Measurements from ENCODE around the gene ZNF646. TPM values are rescaled to one million over a fixed set of nuclear protein-coding genes. Genes with fewer than 3 reads are reported as not detected.
A peak's percentile ranks its signal among the peaks of the same experiment; 100 is the strongest.

The ZNF646 gene
- polyA plus RNA-seq, 3 donors = 0.46 to 6.5 (median 3.0) TPM

DNA sequence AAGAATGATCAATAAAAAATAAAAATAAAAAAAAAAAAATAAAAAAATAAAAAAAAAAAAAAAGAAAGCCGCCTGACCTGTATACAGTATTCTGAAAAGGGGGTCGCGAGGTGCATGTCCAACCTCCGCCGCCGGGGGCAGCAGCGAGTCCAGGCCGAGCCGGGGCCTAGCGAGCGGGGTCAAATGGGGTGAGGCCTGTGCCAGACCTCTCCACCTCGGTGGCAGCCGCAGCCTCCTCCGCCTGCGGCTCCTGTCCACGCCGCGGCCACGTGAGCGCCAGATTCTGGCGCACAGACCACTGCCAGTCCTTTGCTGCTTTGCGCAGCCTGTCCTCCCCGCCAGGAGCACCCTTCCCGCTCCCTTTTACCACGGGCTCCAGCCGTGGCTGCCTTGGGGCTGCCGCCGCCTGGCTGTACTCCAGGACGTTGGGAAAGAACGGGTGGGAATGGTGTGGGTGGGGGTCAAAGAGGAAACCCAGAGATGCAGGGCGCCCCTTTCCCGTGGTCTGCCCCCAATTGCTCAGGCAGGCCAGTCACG, 31.5 kb downstream of the ZNF646 start:
- Histone ChIP-seq H3K36me3 (replicated peaks in 1 of 2; ENCODE audit: control insufficient read depth in 1 of 2, insufficient read depth in 2 of 2, low read length in 2 of 2) (peaks cover 14 to 16% of the 10 kb centered on the region in 2 donors), H3K9ac (ENCODE audit: insufficient read depth, low read length, poor library complexity, severe bottlenecking) (peak overlapping the region; percentile 32), H3K27me3 (ENCODE audit: control insufficient read depth in 2 of 2, insufficient read depth in 2 of 2, low read length in 2 of 2) (no peaks in the 10 kb centered on the region), H3K4me3 (replicated peaks in 1 of 3; ENCODE audit: low read depth in 2 of 3, low read length in 3 of 3) (peak overlapping the region in 2 of 3 experiments; percentile 18 to 57), H3K9me3 (replicated peaks in 1 of 2; ENCODE audit: control insufficient read depth in 1 of 2, insufficient read depth in 1 of 2, low read length in 2 of 2) (no peaks in the 10 kb centered on the region), H3K27ac (ENCODE audit: low read depth in 1 of 2, low read length in 2 of 2) (no peak overlapping the region), H3K4me2 (replicated peaks; ENCODE audit: extremely low read depth, low read length, poor library complexity, severe bottlenecking) (peak overlapping the region; percentile 69), H4K20me1 (ENCODE audit: insufficient read depth, low read length) (peaks cover 8% of the 10 kb centered on the region), H2AFZ (ENCODE audit: insufficient read depth, low read depth, low read length, poor library complexity, severe bottlenecking) (peak overlapping the region; percentile 85), H3K4me1 (ENCODE audit: control insufficient read depth in 1 of 2, insufficient read depth in 2 of 2, low read length in 2 of 2) (peaks cover 26 to 37% of the 10 kb centered on the region in 2 donors), H3K79me2 (ENCODE audit: insufficient read depth, low read length) (peaks cover 26% of the 10 kb centered on the region)
- WGBS (ENCODE audit: insufficient coverage) = under 1% methylated on average over 25 of the region's 33 CpGs
- Mint-ChIP-seq H3K36me3 (peaks cover 14% of the 10 kb centered on the region in 2 donors), H3K4me1 (peaks cover 22% of the 10 kb centered on the region), H3K27ac (peak overlapping the region in 6 of 7 donors; percentile 75 to 87 (median 84)), H3K27me3 (ENCODE audit: low read depth in 3 of 3) (peaks cover 0 to 2% (median 2%) of the 10 kb centered on the region in 3 donors), H3K9me3 (no peaks in the 10 kb centered on the region), H3K4me3 (peak overlapping the region; percentile 56 to 73)
- intact Hi-C loops (cut with micrococcal nuclease) = loop anchor here in 1 of 2 donors (2.0 kb wide), 1 partner anchor 37 kb away; no protein-coding TSS in a partner anchor
- TF ChIP-seq, protein P1, sequence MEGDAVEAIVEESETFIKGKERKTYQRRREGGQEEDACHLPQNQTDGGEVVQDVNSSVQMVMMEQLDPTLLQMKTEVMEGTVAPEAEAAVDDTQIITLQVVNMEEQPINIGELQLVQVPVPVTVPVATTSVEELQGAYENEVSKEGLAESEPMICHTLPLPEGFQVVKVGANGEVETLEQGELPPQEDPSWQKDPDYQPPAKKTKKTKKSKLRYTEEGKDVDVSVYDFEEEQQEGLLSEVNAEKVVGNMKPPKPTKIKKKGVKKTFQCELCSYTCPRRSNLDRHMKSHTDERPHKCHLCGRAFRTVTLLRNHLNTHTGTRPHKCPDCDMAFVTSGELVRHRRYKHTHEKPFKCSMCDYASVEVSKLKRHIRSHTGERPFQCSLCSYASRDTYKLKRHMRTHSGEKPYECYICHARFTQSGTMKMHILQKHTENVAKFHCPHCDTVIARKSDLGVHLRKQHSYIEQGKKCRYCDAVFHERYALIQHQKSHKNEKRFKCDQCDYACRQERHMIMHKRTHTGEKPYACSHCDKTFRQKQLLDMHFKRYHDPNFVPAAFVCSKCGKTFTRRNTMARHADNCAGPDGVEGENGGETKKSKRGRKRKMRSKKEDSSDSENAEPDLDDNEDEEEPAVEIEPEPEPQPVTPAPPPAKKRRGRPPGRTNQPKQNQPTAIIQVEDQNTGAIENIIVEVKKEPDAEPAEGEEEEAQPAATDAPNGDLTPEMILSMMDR (IDR thresholded peaks at IDR 0.05) = peak; percentile 81
- DNase-seq = peak; percentile 78 to 87 (median 82)

DNA sequence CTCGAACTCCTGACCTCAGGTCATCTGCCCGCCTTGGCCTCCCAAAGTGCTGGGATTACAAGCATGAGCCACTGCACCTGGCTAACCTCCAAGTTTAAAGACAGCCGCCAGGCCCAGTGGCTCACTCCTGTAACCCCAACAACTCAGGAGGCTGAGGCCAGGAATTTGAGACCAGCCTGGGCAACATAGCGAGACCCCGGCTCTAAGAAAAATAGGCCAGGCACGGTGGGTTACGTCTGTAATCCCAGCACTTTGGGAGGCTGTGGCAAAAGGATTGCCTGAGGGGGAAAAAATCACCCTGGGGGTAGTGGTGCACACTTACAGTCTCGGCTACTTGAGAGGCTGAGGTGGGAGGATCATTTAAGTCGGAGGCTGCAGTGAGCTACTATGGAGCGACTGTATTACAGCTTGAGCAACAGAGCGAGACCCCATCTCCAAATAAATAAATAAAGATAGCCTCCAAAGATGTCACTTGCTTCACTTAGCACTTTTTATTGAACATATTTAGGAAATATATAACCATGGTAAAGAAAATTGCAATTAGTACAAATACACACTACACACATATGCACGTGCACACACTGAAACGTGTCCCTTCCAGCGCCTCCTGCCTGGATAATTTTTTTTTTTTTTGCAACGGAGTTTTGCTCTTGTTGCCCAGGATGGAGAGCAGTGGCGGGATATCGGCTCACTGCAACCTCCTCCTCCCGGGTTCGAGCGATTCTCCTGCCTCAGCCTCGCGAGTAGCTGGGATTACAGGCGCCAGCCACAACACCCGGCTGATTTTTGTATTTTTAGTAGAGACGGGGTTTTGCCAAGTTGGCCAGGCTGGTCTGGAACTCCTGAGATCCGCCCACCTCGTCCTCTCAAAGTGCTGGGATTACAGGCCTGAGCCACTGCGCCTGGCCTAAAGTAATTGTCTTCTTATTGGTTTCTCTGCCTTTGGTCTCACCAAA, 32.6 kb downstream of the ZNF646 start:
- Histone ChIP-seq H3K36me3 (replicated peaks in 1 of 2; ENCODE audit: control insufficient read depth in 1 of 2, insufficient read depth in 2 of 2, low read length in 2 of 2) (peaks cover 25 to 26% of the 10 kb centered on the region in 2 donors), H3K4me1 (ENCODE audit: control insufficient read depth in 1 of 2, insufficient read depth in 2 of 2, low read length in 2 of 2) (peaks cover 30 to 43% of the 10 kb centered on the region in 2 donors), H2AFZ (ENCODE audit: insufficient read depth, low read depth, low read length, poor library complexity, severe bottlenecking) (no peak overlapping the region), H3K4me2 (replicated peaks; ENCODE audit: extremely low read depth, low read length, poor library complexity, severe bottlenecking) (no peak overlapping the region), H3K4me3 (replicated peaks in 1 of 3; ENCODE audit: low read depth in 2 of 3, low read length in 3 of 3) (no peak overlapping the region), H4K20me1 (ENCODE audit: insufficient read depth, low read length) (peaks cover 8% of the 10 kb centered on the region), H3K27me3 (ENCODE audit: control insufficient read depth in 2 of 2, insufficient read depth in 2 of 2, low read length in 2 of 2) (no peaks in the 10 kb centered on the region), H3K27ac (ENCODE audit: low read depth in 1 of 2, low read length in 2 of 2) (no peak overlapping the region), H3K9me3 (replicated peaks in 1 of 2; ENCODE audit: control insufficient read depth in 1 of 2, insufficient read depth in 1 of 2, low read length in 2 of 2) (no peaks in the 10 kb centered on the region), H3K9ac (ENCODE audit: insufficient read depth, low read length, poor library complexity, severe bottlenecking) (no peak overlapping the region), H3K79me2 (ENCODE audit: insufficient read depth, low read length) (peaks cover 37% of the 10 kb centered on the region)
- WGBS (ENCODE audit: insufficient coverage) = 96% methylated on average over 19 of the region's 28 CpGs
- peaks cover 25% of the 10 kb centered on the region in 2 donors for H3K36me3 Mint-ChIP-seq
- H3K9me3 Mint-ChIP-seq = no peaks in the 10 kb centered on the region
- TF ChIP-seq, protein P1 (IDR thresholded peaks at IDR 0.05) = no peak
- H3K27ac Mint-ChIP-seq = peak overlapping the region in 2 of 7 donors; percentile 77 to 90
- no peak for DNase-seq
- intact Hi-C loops (cut with micrococcal nuclease) = loop anchor here in 1 of 2 donors (2.0 kb wide), 1 partner anchor 36 kb away; no protein-coding TSS in a partner anchor
- H3K4me3 Mint-ChIP-seq = no peak overlapping the region
- H3K4me1 Mint-ChIP-seq = peaks cover 29% of the 10 kb centered on the region
- H3K27me3 Mint-ChIP-seq (ENCODE audit: low read depth in 3 of 3) = peaks cover 0 to 2% (median 0%) of the 10 kb centered on the region in 3 donors
